Measurements from ENCODE around the gene CD33. TPM values are rescaled to one million over a fixed set of nuclear protein-coding genes. Genes with fewer than 3 reads are reported as not detected.
"Not testable (repeated sequence)": the region's sequence is repeated elsewhere in the genome, so short reads cannot be mapped to it uniquely, and the experiment has no call there.

CD33 gene
- polyA plus RNA-seq (ENCODE audit: insufficient read length in 3 of 3): 1 to 10 TPM; 1.8 to 2.5 (median 2.3) TPM
- long read RNA-seq, donor 1, partial matches to known transcripts: 0 of 2 reads
- long read RNA-seq, donor 1, other reads (novel, unspliced or antisense): 0 of 2 reads
- long read RNA-seq, donor 2, partial matches to known transcripts: 0 of 2 reads
- long read RNA-seq, donor 2, other reads (novel, unspliced or antisense): 0 of 2 reads
- long read RNA-seq, donor 3: 0 reads
- long read RNA-seq, donor 4, partial matches to known transcripts: 0 of 1 reads
- long read RNA-seq, donor 4, other reads (novel, unspliced or antisense): 0 of 1 reads
- long read RNA-seq, donor 5, partial matches to known transcripts: 0 of 1 reads
- long read RNA-seq, donor 5, other reads (novel, unspliced or antisense): 0 of 1 reads
- long read RNA-seq, donor 6: 0 reads
- long read RNA-seq, donor 7: 0 reads
- long read RNA-seq, donor 8, partial matches to known transcripts: 0 of 1 reads
- long read RNA-seq, donor 8, other reads (novel, unspliced or antisense): 0 of 1 reads
- long read RNA-seq, donor 9: 0 reads
- long read RNA-seq, donor 10: 0 reads
- long read RNA-seq, donor 11: 0 reads
- long read RNA-seq, donor 12: 0 reads
- long read RNA-seq, donor 13: 0 reads
- long read RNA-seq, donor 14: 0 reads
- long read RNA-seq, donor 15, partial matches to known transcripts: 0 of 1 reads
- long read RNA-seq, donor 15, other reads (novel, unspliced or antisense): 0 of 1 reads
- long read RNA-seq, donor 16, partial matches to known transcripts: 0 of 1 reads
- long read RNA-seq, donor 16, other reads (novel, unspliced or antisense): 0 of 1 reads

DNA sequence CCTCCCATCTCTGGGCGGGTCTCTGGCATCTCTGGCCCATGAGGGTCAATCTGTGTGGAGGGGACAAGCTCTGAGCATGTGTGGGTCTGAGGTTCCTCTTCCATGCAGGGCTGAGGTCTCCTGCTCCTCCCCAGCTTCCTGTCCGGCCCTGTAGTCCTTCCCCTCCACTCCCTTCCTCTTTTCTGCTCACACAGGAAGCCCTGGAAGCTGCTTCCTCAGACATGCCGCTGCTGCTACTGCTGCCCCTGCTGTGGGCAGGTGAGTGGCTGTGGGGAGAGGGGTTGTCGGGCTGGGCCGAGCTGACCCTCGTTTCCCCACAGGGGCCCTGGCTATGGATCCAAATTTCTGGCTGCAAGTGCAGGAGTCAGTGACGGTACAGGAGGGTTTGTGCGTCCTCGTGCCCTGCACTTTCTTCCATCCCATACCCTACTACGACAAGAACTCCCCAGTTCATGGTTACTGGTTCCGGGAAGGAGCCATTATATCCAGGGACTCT, at the start of gene CD33:
CD33 (plus strand) TSS at position 183 of the 496 bp plus-strand sequence; CDS start at position 222, 39 bp downstream.
- not testable (repeated sequence) for DNase-seq

DNA sequence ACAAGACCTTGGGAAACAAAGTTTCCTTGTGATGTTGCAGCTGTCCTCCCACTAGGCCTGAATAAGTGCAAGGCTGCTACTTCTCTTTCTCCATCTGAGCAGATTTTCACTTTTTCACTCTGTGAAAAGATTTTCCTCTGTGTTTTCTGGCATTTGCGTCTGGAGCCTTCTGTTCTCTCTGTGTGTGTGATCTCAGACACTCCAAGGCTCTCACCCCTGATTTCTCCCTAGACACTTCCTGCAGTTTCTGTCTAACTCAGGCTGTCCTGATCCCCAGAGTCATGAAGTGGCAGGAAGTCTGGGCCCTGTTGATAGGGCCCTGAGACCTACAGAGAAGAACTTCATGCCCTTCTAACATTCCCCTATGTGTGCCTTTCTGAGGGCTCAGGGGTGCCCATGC, 45.6 kb upstream of the CD33 start:
- no peak for DNase-seq

DNA sequence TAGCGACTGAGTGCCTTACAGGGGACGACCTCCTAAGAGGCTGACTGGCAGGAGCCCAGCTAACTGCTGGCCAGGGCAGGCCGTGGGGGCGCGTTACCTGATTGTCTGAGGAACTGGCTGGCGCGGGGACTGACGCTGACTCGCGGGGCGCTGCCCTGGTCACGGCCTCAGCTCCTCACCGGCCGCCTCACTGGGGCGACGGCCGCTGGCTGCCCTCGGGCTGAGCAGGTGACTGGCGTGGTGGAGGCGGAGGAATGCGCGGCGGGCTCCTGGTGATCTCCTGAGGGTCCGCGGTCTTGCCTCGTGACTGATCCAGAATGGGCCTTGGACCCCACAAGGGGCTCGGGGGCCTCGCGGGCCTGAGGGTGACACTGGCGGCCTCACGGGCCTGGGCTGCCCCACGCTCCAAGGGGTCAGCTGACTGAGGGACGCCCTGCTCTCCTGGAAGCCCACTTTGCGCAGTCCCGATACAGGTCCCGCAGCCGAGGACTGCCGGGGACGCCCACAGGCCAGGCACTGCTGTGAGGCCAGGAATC, 43.4 kb upstream of the CD33 start:
- DNase-seq: no peak

DNA sequence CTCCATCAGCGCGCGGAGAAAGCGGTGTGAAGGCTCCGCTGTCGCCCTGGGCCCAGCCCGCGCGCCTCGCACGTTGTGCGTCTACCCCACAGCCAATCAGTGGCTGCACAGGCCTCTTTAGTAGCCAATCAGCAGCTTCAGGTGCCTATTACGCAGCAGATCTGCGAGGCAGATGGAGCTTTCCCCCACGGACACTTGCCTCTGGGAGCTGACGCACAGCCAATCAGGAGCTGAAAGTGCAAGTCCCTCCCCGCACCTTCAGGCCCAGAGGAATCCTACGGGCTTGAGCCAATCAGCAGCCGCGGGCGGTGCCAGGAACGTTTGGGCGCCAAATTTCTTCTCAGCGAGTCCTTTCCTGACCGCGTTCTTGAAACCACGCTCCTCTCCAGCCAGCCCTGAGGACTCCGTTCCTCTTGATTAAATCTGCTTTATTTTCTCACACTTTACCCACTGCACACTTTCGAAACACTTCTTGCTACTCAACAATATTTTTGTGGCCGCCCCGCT, 42.9 kb upstream of the CD33 start:
- no peak for DNase-seq

DNA sequence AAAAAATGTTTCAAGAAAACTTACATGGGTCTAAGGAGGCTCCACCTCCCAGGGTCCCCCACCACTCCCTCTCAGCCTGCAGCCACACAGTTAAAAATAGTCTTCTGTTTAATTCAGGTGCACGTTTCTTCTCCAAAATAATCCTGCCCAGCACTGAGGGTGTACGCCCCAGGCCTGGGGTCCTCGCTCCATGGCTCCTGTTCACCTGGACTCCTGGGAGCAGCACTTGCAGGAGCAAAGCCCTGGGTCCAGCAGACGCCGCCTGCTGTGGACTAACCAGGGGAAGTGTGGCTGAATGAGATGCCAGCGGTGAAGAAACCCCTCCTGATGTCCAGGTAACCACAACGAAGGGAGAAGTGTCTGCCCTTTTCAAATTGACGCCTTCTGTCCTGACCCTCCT, 41.3 kb upstream of the CD33 start:
- no peak for DNase-seq

DNA sequence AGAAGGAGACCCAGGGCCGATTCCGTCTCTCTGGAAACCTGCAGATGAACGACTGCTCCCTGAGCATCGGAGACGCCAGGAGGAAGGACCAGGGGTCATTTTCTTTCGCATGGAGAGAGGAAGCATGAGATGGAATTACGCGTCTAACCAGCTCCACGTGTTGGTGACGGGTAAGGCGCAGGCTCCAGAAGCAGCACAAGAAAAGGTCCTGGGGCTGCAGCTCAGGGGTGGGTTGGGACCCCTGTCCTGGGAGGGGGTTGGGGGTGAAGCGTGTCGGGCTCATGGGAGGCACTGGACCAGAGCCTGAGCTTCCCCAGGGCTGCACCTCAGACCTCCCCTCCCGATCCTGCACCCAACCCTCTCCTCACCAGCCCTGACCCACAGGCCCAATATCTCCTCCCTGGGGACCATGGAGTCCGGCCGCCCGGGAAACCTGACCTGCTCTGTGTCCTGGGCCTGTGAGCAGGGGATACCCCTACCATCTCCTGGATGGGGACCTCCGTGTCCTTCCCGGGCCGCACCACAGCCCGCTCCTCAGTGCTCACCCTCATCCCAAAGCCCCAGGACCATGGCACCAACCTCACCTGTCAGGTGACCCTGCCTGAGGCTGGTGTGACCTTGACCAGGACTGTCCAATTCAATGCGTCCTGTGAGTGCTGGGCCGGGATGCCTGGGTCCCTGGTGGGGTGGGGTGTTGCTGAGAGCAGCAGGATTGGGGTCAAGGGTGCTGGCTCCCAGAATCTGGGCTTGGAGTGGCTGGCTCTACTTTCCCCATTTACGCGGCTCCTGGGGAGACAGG, 39.6 kb upstream of the CD33 start:
- no peak for DNase-seq

DNA sequence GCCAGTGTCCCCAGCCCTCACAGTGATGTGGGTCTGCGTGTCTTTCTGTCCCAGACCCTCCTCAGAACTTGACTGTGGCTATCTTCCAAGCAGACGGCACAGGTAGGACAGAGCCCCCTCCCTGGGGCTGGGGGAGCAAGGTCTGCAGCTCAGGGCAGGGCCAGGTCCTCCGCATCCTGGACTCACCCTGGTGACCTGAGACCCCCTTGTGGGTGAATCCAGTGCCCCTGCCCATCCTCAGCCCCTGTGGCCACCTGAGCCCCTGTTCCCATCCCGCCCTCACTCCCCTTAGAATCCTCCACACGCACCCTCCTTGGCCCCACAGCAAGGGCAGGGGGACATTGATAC, 39.0 kb upstream of the CD33 start:
- DNase-seq: no peak

DNA sequence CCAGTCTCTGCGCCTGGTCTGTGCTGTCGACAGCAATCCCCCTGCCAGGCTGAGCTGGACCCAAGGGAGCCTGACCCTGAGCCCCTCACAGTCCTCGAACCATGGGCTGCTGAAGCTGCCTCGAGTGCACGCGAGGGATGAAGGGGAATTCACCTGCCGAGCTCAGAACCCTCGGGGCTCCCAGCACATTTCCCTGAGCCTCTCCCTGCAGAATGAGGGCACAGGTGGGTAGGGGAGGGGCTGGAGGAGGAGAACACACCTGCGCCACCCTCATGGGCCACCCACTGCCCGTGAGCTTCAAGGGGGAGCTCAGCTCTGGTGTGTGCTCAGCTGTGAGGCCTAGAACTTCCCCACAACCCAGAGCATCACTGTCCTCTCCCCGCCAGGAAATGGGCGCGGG, 38.6 kb upstream of the CD33 start:
- DNase-seq: no peak

DNA sequence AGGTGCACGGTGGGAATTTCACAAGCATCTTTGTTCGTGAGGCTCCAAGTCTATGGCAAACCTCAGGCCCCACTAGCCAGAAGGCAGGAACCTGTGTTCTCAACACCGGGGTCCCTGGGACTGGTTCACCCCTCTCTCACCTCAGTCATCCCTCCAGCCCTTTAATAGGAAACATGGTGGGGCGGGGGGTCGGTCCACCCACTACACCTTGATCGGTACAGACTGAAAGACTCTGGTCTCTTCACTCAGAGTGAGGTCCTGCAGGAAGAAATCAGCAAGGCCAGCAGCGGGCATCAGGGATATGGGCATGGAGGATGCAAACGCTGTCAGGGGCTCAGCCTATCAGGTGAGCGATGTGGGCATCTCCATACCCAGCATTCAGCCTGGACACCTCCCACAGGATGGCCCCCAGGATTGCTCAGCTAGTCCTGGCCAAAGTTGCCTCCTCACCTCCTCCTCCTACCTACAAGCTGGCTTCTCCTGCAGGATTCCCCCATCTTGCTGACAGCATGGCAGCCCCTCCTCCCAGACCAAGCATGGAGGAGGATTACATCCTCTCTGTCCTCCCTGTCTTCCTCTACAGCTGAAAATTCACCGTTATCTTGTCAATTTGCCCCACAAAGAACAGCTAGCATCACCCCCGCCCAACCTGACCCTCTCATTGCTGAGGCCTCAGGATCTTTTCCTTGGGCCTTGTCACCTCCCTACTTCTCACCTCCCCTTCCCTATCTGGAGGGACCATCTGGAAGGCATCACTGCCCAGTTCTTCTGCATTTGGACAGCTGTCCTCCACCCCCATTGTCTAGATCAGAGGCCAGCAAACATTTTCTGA, 37.3 kb upstream of the CD33 start:
- no peak for DNase-seq

DNA sequence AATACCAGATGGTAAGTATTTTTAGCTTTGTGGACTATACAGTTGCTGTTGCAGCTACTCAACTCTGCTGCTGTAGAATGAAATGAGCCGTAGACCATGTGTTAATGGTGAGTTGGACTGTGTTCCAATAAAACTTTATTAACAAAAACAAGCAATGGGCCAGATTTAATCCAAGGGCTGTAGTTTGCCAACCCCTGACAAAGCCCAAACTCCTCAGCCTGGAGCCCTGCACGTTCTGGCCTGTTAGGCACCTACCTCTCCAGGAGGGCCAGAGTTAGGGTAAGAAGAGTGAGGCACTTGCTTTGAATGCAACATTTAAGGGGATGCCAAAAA, 36.7 kb upstream of the CD33 start:
- DNase-seq: no peak

DNA sequence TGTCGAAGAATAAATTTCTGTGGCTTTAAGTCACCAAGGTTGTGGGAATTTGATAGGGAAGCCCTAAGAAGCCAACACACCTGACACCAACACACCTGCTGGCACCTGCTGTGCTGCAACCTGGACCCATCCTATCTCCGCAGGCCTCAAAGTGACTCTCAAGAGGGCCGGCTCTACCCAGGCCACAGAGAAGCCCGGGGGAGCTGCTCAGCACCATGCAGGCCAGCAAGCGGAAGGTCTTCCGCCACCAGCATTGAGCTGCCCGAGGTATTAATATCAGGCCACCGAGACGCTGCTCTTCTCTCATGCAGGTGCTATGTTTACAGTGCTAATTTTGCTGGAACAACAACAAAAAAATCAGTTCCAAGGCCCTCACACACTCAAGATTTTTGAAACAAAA, 32.2 kb upstream of the CD33 start:
- DNase-seq: no peak

DNA sequence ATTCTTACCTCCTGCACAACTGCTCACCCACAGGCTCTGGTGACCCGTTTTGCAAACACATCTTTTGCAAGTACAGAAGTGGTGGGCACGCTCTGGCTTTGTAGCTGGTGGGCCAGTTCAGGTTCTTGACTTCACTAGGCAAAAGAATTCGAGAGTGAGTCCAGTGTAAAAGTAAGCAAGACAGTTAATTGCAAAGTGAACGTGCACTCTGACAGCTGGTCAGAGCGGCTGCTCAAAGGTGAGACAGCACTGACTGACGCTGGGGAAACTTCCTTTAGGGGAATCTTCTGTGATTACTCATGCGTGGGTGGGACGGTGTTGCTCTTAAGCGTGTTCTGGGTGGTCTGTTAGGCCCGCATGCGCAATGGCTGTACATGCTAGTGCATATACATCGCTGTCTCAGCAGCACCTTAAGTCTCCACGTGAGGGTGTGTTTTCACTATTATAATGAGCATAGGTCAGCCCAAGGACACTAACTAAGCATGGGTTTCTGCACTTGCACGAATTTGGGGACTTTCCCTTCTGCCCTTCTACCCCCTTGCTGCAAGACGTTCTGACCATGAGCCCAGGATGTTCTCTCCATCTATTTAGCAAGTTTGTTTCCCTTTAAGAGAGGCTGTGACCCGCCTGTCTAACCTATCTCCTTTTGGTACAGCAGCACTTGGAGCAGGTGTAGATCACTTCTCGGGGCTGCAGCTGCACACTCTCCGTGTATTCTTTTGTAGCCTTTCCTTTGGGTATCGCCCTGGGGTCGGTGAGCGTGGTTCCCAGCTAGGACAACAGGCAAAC, 30.2 kb upstream of the CD33 start:
- no peak for DNase-seq

DNA sequence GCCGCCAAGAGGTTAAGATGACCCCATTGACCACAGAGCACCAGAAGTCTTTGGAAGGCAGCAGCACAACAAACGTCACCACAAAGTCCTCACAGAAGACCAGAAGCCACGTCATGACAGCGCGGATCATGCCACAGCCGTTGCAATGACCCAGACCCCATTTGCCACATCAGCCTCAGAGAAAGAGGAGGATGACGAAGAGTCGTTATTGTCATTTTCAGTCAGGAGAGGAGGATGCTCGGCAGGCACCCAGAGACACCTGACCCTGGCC, 29.6 kb upstream of the CD33 start:
- no peak for DNase-seq

DNA sequence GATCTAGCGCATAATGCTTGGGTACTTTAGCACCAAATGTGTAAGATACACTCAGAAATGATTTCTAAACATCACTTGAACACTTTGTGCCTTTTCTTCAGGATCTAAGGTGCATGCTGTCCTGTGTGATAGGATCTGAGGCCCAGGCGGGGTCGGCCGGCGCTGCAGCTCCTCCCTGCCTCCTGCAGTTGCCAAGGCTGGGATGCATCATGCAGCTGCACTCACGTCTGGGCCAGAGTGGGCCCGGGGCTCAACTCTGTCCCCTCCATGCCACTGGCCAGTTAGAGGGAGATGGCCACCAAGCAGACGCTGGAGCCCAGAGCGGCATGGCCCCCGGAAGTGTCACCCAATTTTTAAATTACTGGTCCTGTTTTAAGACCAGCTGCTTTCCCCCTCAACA, 29.3 kb upstream of the CD33 start:
- no peak for DNase-seq

DNA sequence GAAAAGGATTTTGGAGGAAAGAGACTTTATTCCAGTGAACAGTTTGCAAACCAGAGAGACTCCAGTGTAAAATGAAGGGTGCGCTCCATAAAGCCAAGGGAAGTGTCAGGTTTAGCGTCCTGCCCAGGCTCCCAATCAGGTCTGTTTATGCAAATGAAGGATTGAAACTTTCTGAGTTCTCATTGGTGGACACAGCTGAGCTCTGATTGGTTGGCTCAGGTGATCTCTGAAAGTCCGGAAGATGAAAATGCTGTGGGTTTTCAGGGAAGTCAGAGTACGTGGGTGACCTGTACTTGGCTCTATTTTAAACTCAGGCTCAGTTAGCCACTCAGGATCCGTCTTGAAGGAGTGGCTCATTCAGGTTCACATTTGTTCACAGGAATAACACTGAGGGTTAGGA, 28.7 kb upstream of the CD33 start:
- no peak for DNase-seq

DNA sequence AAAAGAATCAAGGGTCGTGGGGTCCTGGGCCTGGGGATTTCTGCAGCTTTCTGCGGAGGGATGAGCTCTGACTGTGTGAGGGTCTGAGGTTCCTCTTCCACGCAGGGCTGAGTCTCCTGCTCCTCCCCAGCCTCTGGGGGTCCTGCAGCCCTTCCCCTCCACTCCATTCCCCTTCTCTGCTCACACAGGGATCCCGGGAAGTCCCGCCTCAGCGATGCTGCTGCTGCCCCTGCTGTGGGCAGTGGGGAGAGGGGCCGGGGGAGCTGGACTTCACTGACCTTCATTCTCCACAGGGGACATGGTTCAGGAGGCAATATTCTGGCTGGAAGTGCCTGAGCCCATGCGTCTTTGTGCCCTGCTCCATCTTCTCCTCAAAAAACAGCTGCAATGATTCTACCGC, 26.2 kb upstream of the CD33 start:
- DNase-seq: no peak

DNA sequence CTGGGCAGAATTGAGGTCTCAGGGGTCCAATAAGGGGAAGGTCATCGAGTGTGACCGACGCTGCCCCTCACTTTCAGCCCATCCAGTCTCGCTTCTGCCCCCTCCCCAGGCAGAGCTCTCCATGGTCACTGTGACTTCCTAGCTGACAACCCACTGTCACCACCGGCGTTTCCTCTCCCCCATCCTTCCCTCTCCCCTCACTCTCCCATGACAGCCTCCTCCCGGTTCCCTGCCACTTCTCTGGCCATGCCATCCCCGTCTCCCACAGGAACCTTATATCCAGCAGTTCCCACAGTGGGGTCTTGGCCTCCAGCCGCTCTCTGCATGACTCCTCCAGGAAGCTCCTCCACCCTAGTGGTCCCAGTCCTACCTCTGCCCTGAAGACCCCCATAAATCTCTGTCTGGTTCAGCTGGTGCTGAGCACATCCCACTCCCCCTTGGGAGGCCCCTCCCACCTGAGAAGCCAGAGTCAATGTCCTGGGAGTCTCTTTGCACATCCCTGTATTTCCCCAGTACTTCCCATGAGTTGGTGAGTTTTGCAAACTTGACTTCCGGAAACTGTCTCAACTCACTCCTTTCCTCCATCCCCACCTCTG, 24.7 kb upstream of the CD33 start:
- peak; percentile 40 for DNase-seq

DNA sequence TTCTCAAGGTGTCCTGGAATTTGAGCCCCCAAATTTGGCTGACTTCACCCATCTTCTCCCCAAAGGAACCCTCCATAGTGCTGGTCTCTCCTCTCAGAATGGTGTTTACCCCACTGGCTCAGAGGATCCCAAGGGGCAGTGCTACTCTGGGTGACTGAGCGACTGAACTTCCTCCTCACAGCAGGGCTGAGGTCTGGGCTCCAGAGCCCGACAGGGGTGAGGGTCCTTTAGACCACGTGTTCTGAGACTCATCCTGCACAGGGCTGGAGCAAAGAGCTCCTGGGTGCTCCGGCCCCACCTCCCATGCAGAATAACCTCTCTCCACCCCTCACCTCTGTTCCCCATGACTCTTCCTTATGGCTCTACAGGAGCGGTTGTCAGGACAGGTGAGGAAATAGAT, 23.2 kb upstream of the CD33 start:
- DNase-seq: no peak

DNA sequence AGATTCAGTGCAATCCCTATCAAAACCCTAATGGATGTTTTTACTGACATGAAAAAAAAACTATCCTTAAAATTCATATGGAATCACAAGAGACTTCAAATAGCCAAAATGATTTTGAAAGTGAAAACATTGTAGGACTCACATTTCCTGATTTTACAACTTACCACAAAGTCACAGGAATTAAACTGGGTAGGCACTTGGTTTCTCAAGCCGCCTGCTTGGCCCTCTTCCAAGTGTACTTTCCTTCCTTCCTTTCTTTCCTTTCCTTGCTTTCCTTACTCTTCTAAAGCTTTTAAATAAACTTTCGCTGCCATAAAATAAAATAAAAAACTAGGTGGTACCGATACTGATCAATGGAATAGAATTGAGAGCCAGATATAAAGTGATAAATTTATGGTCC, 21.0 kb upstream of the CD33 start:
- no peak for DNase-seq

DNA sequence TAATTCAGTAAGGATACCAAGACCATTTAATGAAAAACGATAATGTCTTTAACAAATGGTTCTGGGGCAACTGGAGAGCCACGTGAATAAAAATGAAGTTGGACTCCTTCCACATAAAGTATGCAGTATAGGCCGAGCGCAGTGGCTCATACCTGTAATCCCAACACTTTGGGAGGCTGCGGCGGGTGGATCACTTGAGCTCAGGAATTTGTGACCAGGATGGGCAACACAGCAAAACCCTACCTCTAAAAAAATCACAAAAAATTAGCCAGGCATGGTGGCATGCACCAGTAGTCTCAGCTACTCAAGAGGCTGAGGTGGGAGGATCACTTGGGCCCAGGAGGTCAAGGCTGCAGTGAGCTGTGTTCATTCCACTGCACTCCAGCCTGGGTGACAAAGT, 20.6 kb upstream of the CD33 start:
- DNase-seq: no peak
